HG02610 (cell line): ENCODE data around the gene DDHD1.
"Not testable (repeated sequence)": the region's sequence is repeated elsewhere in the genome, so short reads cannot be mapped to it uniquely, and the experiment has no call there.

Source experiments
- ATAC-seq: cut with Tn5 transposase; IDR thresholded peaks from one replicate; pipeline ENCODE4 v1.9.1; 2021; ENCODE audit warnings: mild to moderate bottlenecking, moderate library complexity; ENCODE audit not compliant: unreplicated experiment

DDHD1 gene

GRCh38 chr14:53109105-53110041 is 43.8 kb downstream of the DDHD1 start:
- ATAC-seq, result peak; percentile 85

DNA sequence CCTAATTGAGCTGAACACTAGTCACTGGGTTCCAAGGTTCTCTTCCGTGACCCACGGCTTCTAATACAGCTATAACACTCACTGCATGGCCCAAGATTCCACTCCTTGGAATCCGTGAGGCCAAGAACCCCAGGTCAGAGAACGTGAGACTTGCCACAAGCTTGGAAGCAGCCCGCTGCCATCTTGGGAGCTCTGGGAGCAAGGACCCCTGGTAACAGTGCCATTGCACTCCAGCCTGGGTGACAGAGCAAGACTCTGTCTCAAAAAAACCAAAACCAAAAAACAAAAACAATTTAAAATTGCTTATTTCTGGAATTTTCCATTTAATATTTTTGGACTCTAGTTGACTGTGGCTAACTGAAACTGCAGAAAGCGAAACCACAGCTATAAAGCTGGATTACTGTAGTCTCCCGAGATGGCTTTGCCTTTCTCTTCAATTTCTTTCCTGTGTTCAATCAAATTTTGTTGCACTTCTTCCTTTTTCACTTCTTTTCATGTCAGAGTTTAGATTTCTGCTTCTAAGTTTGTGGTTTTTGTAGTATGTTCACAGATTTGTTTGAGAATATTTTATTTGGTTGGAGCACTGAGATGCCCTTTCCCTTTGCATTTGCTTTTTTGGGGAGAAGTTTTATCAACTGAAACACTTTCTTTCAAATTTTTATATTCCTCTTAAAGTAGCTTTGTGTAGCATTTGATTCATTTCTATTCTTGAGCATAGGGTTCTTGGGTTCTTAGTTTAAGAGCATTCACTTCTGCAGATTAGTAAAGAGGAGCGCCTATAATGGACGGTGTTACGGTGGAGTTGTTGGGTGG is 44.6 kb downstream of the DDHD1 start:
- peak; percentile 15 for ATAC-seq

GRCh38 chr14:53106768-53107167 is 46.4 kb downstream of the DDHD1 start:
- no peak for ATAC-seq

DNA sequence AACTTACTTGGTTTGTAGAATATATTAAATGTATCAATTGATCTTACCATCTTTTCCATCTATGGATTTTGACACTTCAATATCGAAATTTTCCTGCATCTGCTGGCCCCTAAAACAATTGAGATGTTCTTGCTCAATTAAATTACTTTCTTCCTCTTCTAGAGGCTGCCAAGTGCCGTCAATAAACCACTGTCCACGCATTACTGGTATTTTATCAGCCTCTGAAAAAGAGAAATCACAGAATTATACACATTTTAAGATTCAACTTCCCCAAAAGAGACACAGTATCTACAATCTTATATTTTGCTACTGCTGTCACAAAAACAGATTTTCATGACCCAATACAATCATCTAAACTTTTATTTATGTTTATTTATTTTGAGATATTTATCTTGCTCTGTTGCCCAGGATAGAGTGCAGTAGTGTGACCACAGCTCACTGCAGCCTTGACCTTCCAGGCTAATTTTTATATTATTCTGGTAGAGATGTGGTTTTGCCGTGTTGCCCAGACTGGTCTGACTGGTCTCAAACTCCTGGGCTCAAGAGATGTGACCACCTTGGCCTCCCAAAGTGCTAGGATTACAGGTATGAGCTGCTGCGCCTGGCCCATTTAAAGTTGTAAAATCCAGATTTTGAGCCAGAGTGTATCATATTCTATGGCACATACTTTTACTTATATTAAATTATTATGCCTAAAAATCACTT is 49.3 kb downstream of the DDHD1 start:
- no peak for ATAC-seq

DNA sequence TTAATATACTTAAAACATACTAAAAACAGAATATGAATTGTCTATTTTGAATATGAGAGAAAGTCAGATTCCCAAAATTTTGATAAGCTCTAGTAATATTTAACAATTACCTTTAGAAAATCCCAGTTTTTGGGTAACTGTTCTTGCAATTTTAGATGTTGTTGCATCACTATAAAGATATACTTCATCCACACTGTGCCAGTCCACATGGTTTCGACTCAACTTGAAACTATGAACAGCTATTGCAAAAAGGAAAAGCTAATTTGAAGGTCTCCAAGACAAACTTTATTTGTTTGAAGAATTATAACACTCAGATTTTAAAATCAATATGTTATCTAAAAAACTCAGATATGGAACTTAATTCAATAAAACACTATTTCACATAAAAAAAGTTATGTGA is 59.9 kb downstream of the DDHD1 start:
- no peak for ATAC-seq

GRCh38 chr14:53090853-53091252 is 62.3 kb downstream of the DDHD1 start:
- no peak for ATAC-seq

- not testable (repeated sequence) for ATAC-seq
Measured at GRCh38 chr14:53084954-53085353, 68.2 kb downstream of the DDHD1 start.

DNA sequence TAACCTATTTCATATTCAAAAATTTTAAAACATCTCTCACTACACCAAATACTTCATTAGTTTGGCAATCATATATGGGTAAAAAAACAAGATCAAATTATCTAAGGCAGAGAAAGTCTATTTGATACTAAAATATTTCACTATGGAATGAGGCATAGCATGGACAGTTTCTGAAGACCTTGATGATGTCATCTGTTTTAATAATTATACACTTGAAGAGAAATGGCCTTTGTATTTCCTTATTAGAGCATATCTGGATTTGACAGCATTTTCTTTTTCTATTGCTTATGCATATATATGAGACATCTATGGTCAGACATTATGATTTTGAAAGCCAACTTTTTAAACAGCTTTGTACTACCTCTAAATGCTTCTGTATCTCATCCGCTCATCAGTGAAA is 88.6 kb downstream of the DDHD1 start:
- ATAC-seq, result no peak

DNA sequence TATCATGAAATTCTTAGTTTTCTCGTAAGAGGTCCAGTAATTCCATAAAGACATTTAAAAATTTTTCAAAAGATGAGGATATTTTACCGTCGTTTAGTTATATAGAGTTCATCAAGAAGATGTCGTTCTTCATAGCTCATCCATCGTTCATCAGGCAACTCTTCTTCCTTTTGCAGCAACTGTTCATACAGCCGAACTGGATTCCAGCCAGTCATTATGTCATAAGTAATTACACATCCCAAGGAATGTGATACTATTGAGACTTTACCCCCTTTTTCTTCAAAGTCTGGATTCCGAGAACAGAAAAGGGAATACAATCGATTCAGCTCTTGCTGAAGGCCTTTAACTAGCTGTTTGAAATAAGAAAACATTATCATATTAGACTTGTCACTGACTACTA is 90.3 kb downstream of the DDHD1 start:
- ATAC-seq, result no peak

DNA sequence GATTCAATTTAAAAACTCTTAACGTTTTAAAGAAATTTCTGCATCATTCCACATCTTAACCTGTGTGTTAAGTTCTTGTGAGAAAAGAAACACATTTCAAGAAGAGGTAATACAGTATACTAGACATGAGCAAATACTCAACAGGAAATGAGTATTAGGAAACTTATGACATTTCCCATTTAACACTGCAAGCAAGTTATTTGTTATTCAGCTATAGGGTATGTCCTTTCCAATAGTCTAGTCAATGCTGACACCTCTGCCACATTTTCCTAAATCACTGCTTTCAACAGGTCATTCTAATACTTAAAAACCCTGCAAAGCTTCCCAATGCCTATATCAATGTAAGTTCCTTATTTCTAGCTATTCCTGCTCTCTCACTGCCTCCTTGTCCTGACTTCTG is 93.1 kb downstream of the DDHD1 start:
- ATAC-seq, result no peak

GRCh38 chr14:53055003-53055402 is 98.1 kb downstream of the DDHD1 start:
- ATAC-seq, result peak; percentile 53

GRCh38 chr14:53054457-53054856 is 98.7 kb downstream of the DDHD1 start:
- no peak for ATAC-seq

DNA sequence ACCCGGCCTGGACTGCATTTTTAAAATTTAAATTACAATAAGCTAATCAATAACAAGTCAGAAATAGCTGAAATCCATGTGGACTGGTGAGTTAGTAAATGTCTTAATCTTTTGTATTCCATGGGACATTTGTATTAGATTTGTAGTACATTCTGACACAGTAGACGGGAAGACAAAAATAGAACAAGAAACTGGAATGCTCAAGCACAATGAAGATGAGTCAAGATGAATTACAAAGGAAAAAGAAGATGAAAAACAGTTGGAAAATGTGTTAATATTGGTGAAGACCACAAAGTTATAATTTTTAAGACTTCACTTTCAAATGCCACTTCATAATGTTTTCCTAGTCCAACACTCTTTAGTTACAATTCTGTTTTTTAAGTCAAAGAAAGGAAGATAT is 104.5 kb downstream of the DDHD1 start:
- no peak for ATAC-seq

DNA sequence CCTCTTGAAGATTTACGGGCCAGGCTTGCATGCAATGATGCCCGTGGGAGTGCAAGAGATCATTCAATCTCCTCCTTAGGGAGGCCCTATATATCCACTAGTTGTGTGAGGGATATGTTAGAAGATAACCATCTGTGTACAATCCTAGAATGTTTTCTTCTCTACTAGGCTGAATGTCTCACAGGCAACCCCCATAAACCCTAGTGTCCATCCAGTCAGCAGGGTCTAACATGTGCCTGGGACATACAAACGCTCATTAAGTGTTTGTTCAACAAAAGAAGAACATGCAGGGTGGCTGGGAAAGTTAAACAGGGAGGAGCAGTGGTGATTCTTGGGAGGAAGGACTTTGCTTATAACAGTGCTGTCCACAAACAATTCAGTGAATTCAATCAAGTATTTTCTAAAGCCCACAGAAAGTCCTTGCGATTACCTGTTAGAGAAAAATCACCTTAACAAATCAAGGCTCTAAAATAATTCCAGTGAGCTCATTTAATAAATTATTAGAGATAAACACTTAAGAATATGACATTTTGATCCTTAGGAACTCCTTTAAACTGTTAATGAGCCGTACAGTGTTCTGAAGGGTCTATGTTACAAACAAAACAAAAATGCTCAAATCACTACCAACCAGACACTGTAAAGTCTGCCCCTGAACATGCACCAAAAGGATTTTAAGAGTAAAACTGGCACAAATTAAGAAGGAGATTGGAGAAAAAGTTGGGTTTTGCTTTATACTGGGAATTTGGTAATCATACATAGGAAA is 105.6 kb downstream of the DDHD1 start:
- ATAC-seq, result no peak

- ATAC-seq, result no peak
Measured at GRCh38 chr14:53044486-53044885, 108.6 kb downstream of the DDHD1 start.

GRCh38 chr14:53043027-53043581 is 110.0 kb downstream of the DDHD1 start:
- no peak for ATAC-seq

- ATAC-seq, result no peak
Measured at GRCh38 chr14:53042480-53042879, 110.6 kb downstream of the DDHD1 start.

DNA sequence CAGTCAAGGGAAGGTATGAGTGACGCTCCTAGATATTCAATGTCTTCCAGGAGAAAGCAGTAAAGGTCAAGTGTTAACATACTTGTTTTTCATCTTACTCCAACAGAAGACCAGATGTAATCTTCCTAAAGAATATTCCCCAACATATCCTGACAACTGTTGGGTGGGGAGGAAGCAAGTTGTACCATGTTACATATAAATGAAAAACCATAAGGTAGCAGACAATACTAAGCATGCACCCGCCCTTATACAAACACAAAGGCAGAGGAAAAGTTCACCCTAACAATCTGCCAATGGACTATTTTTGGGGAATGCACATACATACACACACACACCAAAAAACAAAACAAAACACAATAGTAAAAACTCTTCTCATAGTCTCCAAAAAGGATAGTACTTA is 112.1 kb downstream of the DDHD1 start:
- ATAC-seq, result no peak

DNA sequence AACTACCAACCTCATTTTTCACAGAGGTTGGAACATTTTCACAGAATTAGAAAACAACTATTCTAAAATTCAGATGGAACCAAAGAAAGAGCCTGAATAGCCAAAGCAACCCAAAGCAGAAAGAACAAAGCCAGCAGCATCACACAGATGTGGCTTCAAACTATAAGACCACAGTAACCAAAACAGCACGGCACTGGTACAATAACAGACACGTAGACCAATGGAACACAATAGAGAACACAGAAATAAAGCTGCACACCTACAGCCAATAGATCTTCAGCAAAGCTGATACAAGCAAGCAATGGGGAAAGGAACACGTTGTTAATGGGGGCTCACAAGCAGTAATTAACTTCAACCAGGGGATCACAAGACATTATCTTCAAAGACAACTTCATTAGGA is 114.5 kb downstream of the DDHD1 start:
- ATAC-seq, result no peak

GRCh38 chr14:53037016-53037415 is 116.1 kb downstream of the DDHD1 start:
- ATAC-seq, result no peak
